ENCODE data around the gene SYNDIG1. TPM values are rescaled to one million over a fixed set of nuclear protein-coding genes. Genes with fewer than 3 reads are reported as not detected.

Gene SYNDIG1
- 5.6 and 5.9 TPM in 2 replicates for total RNA-seq

DNA sequence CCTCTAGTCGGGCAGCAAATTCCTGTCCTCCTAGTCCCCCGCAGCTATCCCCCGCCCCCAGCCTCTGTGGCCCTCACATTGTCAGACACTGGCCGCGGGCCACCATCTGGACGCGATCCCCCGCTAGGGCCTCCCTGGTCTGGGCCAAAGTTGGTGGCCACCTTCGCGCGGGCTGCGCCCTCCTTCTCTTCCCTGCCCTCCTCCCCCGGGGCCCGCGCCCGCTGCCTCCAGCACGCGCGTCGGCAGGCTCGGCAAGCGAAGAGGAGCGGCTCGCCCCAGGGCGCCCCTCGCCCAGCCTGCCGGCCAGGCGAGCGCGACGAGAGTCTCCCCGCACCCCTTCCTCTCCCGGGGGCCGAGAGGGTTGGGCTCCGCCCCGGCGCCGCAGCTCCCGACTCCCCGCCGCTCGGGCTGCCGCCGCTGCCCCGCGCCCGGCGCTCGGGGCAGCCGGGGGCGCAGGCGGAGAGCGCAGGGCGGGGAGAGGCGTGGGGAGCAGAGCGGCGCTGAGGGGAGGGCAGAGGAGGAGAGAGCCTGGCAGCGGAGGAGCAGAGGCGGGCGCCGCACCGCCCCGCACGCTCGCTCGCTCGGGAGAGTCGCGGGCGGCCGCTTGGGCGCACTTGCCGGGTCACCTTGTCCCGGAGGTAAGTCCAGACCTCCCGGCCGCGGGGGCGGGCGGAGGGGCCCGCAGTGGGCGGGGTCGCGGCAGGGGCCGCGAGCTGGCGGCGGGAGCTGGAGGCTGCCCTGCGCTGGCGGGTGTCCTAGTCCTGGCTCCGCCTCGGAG lies at the start of gene SYNDIG1:
Gene SYNDIG1 (plus strand): TSS at position 514 of the 778 bp plus-strand sequence. CDS start 73,469 bp downstream, outside the sequence.

